Epithelial cell of proximal tubule (primary cell): Measurements from ENCODE around the gene CLIP2. TPM values are rescaled to one million over a fixed set of nuclear protein-coding genes. Genes with fewer than 3 reads are reported as not detected.
"Not testable (repeated sequence)": the region's sequence is repeated elsewhere in the genome, so short reads cannot be mapped to it uniquely, and the experiment has no call there.

Source experiments
- DNase-seq: peaks from one replicate; pipeline ENCODE4 v3.0.0-alpha.2; 2011; ENCODE audit warnings: low read depth
- H3K4me3 ChIP-seq: 2 replicates; pipeline ENCODE4 v1.5.1; 2011; ENCODE audit warnings: low read depth, mild to moderate bottlenecking, low read length
- total RNA-seq: library from RNA; depleted of rRNA; stranded (reverse); fragments of >200 nt; gene quantifications from 2 replicates; pipeline ENCODE4 v1.2.3, GENCODE V29; 2015
- TF ChIP-seq, protein P1 (sequence below): conservative IDR thresholded peaks from 2 replicates; pipeline ENCODE4 v1.5.1; 2012; ENCODE audit warnings: low read depth, mild to moderate bottlenecking, low read length

CLIP2 gene
- total RNA-seq: 20.5 and 34.3 TPM in 2 replicates

DNA sequence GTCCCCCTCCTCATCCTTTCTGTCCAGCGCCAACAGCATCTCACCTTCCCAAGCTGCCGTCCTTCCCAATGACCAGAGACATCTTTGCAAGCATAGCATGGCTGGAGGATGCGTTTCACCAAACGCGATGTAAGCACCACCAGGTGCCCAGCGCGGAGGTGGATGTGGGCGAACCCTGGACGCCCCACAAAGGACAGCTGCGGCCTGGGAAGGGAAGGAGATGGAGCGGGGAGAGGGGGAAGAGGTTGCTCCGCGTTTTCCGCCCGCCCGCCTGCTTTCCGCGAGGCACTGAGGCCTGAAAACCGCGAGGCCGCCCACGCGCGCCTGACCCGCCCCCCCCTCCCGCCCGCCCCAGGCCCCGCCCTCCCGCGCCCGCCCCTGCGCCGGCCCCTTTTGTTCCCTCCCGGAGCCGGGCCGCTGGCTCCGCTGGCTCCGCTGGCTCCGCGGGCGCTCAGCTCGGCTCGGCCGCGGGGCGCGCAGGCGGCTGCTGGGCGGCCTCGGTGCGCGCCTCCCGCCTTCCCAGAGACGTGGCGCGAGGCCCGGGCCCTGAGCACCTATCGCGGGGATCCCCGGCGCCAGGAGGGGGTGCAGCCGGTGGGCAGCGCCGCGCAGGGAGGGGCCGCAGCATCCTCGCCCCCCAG lies at the start of gene CLIP2:
CLIP2 (plus strand) TSS at position 390 of the 641 bp plus-strand sequence. CDS start 28,140 bp downstream, outside the sequence.
- H3K4me3 ChIP-seq: peak within 1 kb of the TSS; percentile 81
- TF ChIP-seq, protein P1, sequence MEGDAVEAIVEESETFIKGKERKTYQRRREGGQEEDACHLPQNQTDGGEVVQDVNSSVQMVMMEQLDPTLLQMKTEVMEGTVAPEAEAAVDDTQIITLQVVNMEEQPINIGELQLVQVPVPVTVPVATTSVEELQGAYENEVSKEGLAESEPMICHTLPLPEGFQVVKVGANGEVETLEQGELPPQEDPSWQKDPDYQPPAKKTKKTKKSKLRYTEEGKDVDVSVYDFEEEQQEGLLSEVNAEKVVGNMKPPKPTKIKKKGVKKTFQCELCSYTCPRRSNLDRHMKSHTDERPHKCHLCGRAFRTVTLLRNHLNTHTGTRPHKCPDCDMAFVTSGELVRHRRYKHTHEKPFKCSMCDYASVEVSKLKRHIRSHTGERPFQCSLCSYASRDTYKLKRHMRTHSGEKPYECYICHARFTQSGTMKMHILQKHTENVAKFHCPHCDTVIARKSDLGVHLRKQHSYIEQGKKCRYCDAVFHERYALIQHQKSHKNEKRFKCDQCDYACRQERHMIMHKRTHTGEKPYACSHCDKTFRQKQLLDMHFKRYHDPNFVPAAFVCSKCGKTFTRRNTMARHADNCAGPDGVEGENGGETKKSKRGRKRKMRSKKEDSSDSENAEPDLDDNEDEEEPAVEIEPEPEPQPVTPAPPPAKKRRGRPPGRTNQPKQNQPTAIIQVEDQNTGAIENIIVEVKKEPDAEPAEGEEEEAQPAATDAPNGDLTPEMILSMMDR: no peak
- no peak for DNase-seq

DNA sequence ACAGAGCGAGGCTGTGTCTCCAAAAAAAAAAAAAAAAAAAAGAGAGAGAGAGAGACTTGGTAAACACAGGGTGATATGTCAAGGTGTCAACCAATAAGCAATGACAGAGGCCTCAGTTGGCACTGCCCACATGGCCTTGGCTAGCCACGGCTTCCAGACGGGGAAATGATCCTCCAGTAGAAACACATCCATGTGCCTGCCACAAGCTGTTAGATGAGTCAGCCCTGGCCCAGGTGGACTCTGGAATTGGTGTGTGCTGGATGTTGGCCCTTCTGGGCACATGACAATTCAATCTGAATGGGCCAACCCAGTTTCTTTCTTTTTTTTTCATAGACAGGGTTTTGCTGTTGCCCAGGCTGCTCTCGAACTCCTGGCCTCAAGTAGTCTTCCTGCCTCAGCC lies 48.7 kb upstream of the CLIP2 start:
- H3K4me3 ChIP-seq: no peak overlapping the region
- TF ChIP-seq, protein P1: no peak
- no peak for DNase-seq

DNA sequence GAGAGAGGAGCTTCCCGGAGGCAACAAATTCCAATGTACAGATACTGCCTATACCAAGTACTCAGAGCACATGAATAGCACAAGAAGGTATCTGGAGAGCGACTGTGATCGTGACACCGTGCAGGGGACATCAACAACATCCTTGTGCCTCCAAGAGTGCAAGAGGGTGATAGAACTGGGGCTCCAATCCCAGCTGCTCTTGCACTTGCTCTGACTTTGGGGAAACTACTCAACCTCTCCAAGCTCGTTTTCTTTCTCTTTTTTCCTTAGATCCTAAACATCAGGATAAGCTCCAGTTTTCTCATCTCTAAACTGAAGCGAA lies 47.1 kb upstream of the CLIP2 start:
- no peak for DNase-seq
- H3K4me3 ChIP-seq: no peak overlapping the region
- TF ChIP-seq, protein P1: no peak

DNA sequence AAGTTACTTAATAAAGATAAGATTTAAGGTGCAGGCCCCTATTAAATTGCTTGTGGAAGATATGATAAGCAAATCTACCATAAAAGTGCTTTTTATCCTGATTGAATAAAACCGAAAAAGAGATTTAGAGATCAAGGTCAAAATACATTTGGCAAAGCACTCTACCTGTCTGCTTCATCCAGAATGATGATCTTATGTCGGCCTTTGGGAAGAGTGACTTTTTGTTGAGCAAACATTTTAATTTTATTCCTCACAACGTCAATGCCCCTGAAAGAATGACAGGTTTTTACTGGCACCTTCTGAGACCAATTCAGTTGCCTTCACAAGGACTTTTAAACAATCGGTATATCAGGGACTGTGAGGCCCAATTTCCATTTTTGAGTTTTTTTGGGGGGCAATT lies 42.7 kb upstream of the CLIP2 start:
- TF ChIP-seq, protein P1: no peak
- no peak for DNase-seq
- no peak overlapping the region for H3K4me3 ChIP-seq

DNA sequence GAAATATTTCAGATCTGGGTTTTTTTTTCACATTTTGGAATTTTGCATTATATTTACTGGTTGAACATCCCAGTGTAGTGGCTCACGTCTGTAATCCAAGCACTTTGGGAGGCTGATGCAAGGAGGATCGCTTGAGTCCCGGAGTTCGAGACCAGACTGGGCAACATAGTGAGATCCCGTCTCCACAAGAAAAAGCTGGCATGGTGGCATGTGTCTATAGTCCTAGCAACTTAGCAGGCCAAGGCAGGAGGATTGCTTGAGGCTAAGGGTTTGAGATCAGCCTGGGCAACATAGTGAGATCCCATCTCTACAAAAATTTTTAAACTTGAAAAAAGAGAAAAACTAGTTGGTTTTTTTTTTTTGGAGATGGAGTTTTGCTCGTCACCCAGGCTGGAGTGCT lies 41.1 kb upstream of the CLIP2 start:
- TF ChIP-seq, protein P1: no peak
- no peak for DNase-seq
- no peak overlapping the region for H3K4me3 ChIP-seq

DNA sequence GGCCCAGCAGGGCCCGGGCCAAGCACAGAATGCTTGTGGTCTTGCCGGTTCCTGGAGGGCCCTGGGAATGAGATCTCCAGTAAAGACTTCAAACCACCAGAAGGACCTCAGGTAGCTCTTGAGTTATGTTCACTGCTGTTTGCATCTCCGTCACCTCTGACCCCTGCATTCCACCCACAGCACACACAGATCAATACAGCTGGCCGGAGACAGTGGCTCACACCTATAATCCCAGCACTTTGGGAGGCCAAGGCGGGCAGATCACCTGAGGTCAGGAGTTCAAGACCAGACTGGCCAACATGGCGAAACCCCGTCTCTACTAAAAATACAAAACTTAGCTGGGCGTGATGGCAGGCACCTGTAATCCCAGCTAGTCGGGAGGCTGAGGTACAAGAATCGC lies 40.1 kb upstream of the CLIP2 start:
- DNase-seq, H3K4me3 ChIP-seq: not testable (repeated sequence)

DNA sequence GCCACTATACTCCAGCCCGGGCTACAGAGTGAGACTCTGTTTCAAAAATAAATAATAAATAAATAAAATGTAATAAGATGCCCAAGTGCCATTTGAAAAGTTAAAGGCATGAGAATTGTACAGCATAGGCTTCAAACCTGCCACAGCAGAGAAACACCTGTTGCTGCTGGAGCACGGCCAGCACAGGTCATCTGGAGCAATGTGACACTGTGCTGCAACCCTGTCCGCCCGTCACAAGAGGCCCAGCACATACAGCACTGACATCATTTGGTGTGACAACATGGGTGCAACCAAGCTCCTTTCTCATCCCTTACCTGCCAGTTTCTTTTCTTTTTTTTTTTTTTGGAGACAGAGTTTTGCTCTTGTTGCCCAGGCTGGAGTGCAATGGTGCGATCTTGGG lies 36.3 kb upstream of the CLIP2 start:
- no peak overlapping the region for H3K4me3 ChIP-seq
- TF ChIP-seq, protein P1: no peak
- DNase-seq: no peak

DNA sequence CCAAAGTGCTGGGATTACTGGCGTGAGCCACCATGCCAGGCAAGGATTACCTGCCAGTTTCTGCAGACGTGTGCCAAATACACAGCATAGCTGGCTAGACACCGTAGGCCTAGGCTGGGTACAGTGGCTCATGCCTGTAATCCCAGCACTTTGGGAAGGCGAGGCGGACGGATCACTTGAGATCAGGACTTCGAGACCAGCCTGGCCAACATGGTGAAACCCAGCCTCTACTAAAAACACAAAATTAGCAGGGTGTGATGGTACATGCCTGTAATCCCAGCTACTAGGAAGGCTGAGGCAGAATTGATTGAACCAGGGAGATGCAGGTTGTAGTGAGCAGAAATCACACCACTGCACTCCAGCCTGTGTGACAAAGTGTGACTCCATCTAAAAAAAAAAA lies 35.9 kb upstream of the CLIP2 start:
- no peak for DNase-seq
- H3K4me3 ChIP-seq: peak overlapping the region; percentile 99
- TF ChIP-seq, protein P1: no peak
